Measurements from ENCODE around the gene PDGFA. TPM values are rescaled to one million over a fixed set of nuclear protein-coding genes. Genes with fewer than 3 reads are reported as not detected.

PDGFA gene
- total RNA-seq, 4 donors from 2014 or later: 20.9 to 35.1 (median 33.6) TPM

DNA sequence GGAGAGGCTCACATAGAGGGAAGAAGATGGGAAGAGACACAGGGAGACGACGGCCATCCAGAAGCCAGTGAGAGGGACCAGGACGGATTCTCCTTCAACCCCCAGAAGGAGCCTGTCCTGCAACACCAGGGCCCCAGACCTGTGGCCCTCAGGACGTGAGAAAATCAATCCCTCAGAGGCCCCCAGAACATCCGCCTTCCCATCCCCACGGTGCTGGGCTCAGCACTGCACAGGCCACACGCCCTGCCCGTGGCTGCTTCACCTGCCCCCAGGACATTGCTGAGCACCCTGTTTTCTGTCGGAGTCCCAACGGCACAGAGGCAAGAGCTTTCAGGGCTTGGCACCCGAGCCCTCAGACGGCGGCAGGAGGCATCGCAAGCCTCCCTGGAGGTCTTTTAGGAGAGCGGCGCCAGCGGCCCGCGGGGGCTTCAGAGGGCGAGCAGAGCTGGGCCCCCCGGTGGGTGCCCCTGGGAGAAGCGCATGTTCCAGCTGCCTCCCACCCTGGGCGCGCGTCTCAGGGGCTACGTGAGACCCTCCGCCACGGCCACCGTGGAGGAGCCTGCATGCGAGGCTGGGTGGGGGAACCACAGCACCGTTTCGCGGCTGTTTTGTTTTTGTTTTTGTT is 42.8 kb downstream of the PDGFA start:
- Histone ChIP-seq H3K36me3 (no peaks in the 10 kb centered on the region), H3K27ac (no peak overlapping the region), H3K4me3 (no peak overlapping the region), H3K4me1 (no peaks in the 10 kb centered on the region), H3K9me3 (peaks cover 0 to 6% of the 10 kb centered on the region in 2 donors), H3K27me3 (no peaks in the 10 kb centered on the region)
- no peak for TF ChIP-seq POLR2A (IDR thresholded peaks at IDR 0.05)
- TF ChIP-seq, protein P1, sequence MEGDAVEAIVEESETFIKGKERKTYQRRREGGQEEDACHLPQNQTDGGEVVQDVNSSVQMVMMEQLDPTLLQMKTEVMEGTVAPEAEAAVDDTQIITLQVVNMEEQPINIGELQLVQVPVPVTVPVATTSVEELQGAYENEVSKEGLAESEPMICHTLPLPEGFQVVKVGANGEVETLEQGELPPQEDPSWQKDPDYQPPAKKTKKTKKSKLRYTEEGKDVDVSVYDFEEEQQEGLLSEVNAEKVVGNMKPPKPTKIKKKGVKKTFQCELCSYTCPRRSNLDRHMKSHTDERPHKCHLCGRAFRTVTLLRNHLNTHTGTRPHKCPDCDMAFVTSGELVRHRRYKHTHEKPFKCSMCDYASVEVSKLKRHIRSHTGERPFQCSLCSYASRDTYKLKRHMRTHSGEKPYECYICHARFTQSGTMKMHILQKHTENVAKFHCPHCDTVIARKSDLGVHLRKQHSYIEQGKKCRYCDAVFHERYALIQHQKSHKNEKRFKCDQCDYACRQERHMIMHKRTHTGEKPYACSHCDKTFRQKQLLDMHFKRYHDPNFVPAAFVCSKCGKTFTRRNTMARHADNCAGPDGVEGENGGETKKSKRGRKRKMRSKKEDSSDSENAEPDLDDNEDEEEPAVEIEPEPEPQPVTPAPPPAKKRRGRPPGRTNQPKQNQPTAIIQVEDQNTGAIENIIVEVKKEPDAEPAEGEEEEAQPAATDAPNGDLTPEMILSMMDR (IDR thresholded peaks at IDR 0.05): no peak
- intact Hi-C loops (cut with DNase I; ENCODE audit: low total_unique reads): no loop called here
- no peak for DNase-seq

DNA sequence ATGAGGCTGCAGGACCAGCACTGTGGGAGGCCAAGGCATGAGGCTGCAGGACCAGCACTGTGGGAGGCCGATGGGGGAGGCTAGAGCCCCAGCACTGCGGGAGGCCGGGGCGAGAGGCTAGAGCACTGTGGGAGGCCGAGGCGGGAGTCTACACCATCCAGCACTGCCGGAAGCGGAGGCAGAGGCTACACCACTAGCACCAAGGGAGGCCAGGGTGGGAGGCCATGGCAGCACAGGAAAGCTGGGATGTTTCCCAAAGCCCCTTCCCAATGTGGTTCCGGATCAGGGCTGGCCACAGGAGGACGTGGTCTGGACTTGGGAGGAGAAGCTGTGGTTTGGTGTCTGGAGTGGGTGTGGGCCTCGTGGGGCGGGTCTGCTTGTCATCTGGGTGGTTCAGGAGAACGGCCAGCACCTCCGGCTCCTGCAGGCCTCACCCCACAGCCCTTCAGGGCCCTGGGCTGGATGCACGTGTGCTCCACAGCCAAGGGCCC is 43.6 kb downstream of the PDGFA start:
- Histone ChIP-seq H3K27ac (no peak overlapping the region), H3K27me3 (no peaks in the 10 kb centered on the region), H3K9me3 (peaks cover 0 to 6% of the 10 kb centered on the region in 2 donors), H3K4me1 (no peaks in the 10 kb centered on the region), H3K36me3 (no peaks in the 10 kb centered on the region), H3K4me3 (no peak overlapping the region)
- intact Hi-C loops (cut with DNase I; ENCODE audit: low total_unique reads): no loop called here
- TF ChIP-seq, protein P1 (IDR thresholded peaks at IDR 0.05): no peak
- TF ChIP-seq POLR2A (IDR thresholded peaks at IDR 0.05): no peak
- no peak for DNase-seq

DNA sequence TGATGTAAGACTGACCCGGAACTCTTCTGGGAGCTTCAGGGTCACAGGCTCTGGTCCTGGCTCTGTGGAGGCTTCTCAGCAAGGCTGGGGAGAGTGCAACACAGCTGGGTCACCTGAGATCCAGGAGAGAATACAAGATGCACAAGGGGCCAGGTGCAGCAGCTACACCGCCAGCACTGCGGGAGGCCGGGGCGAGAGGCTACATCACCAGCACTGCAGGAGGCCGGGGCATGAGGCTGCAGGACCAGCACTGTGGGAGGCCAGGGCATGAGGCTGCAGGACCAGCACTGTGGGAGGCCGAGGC is 44.3 kb downstream of the PDGFA start:
- no peak for DNase-seq
- Histone ChIP-seq H3K27ac (no peak overlapping the region), H3K4me1 (no peaks in the 10 kb centered on the region), H3K27me3 (no peaks in the 10 kb centered on the region), H3K9me3 (peaks cover 0 to 6% of the 10 kb centered on the region in 2 donors), H3K4me3 (no peak overlapping the region), H3K36me3 (no peaks in the 10 kb centered on the region)
- TF ChIP-seq POLR2A (IDR thresholded peaks at IDR 0.05): no peak
- TF ChIP-seq, protein P1 (IDR thresholded peaks at IDR 0.05): no peak
- intact Hi-C loops (cut with DNase I; ENCODE audit: low total_unique reads): no loop called here

DNA sequence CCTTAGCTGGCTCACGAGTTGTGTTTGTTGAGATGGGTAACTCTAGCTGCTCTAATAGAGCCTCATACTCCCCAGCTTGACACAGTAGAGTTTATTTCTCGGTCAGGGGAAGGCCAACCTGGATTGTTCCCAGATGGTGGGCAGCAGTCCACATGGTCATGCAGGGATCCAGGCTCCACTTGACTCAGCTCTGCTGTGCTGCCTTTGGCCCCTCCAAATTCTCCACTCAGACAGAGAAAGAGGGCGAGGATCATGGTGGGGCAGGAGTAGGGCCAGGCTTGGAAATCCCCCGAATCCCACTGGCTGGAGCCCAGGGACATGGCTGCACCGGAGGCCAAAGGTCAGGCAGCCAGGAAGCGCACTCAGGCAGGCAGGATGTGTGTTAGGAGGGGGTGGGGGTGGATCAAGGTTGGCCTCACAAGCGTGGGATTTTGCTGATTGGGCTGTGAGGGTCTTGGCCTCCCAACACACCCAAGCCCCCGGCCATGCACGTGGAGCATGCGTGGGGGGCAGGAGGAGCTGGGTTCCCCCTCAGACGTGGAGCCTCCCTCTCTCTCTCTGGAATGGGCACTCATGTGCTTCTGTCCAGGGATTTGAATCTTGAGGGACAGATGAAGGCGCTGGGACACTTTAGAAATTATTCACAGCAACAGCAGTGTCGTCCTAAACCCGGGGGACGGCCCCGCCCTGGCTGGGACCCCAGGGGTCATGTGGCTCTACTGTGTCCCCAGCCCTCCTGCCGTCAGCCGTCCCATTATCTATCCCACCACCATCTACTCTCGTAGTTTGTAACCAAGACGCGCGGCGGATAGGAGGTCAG is 44.8 kb downstream of the PDGFA start:
- intact Hi-C loops (cut with DNase I; ENCODE audit: low total_unique reads): no loop called here

More for the DNA sequence above, 44.8 kb downstream of the PDGFA start:
- TF ChIP-seq POLR2A (IDR thresholded peaks at IDR 0.05): no peak
- TF ChIP-seq, protein P1 (IDR thresholded peaks at IDR 0.05): no peak
- Histone ChIP-seq H3K4me3 (no peak overlapping the region), H3K27ac (no peak overlapping the region), H3K4me1 (no peaks in the 10 kb centered on the region), H3K9me3 (peaks cover 0 to 6% of the 10 kb centered on the region in 2 donors), H3K36me3 (no peaks in the 10 kb centered on the region), H3K27me3 (no peaks in the 10 kb centered on the region)
- DNase-seq: no peak
